Upper lobe of left lung (tissue), 4 donors: ENCODE results near the gene SEC14L6.

Experiments used
- CTCF ChIP-seq, 6 experiments: fragments of 450-650 bp in 4 of 6; fragments of 200-600 bp in 2 of 6; sonication (generic) in 2 of 6; IDR thresholded peaks; one replicate each; pipeline ENCODE4 v1.5.1; 2016 to 2019; ENCODE audit warnings: antibody characterized with exemption in 6 of 6
- POLR2A ChIP-seq, 4 donors: fragments of 450-650 bp; IDR thresholded peaks; one replicate each; pipeline ENCODE4 v1.5.1; 2016 to 2017; ENCODE audit warnings: antibody characterized with exemption in 4 of 4, mild to moderate bottlenecking in 2 of 4

DNA sequence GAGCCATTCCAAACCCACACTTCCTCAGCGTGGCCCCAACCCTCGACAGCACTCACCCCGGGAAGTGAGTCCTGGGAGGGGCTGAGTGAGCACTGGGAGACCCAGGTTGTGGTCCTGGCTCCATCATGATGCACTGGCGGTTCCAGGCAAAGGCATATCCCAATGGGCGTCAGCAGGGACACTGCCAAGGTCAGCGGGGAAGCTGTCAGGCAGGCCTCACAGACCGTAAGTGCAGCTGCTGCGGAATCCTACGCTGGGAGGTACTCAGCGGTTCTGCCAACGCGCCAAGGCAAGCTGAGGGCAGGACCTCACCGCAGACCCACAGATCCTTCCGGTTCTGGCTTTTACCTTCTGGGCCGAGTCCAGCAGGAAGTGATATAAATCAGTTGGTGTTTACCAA, 29.3 kb upstream of the SEC14L6 start:
- no peak for TF ChIP-seq CTCF (IDR thresholded peaks at IDR 0.05)
- no peak for TF ChIP-seq POLR2A (IDR thresholded peaks at IDR 0.05)
